Measurements from ENCODE around the gene DENND1B.

GRCh38 chr1:197590687-197591086, 184.6 kb downstream of the DENND1B start:
- no peak for TF ChIP-seq CTCF (IDR thresholded peaks at IDR 0.05 in 4 of 5, conservative IDR thresholded peaks at IDR 0.05 in 1 of 5)
- TF ChIP-seq POLR2A (IDR thresholded peaks at IDR 0.05): no peak
